CD4-positive, alpha-beta T cell treated with Interleukin-4 for 1 hour (primary cell): ENCODE results near the gene PRKRA.
A peak's percentile ranks its signal among the peaks of the same experiment; 100 is the strongest.
"Not testable (repeated sequence)": the region's sequence is repeated elsewhere in the genome, so short reads cannot be mapped to it uniquely, and the experiment has no call there.

ENCODE experiments used
- DNase-seq, 2 donors: peaks; one replicate each; pipeline ENCODE4 v3.0.0-alpha.2; 2020 to 2022

The PRKRA gene

GRCh38 chr2:178413472-178414265 is 37.3 kb downstream of the PRKRA start:
- peak; percentile 69 to 74 for DNase-seq

DNA sequence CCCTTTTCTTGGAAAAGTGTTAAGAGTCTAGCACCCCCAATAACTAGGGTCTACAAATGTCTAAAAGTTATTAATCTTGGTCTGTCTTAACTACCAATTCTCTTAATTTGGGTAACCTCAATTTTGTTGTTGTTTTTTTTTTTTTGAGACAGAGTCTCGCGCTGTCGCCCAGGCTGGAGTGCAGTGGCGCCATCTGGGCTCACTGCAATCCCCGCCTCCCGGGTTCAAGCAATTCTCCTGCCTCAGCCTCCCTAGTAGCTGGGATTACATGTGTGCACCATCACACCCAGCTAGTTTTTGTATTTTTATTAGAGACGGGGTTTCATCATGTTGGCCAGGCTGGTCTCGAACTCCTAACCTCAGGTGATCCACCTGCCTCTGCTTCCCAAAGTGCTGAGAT is 38.5 kb downstream of the PRKRA start:
- not testable (repeated sequence) for DNase-seq

DNA sequence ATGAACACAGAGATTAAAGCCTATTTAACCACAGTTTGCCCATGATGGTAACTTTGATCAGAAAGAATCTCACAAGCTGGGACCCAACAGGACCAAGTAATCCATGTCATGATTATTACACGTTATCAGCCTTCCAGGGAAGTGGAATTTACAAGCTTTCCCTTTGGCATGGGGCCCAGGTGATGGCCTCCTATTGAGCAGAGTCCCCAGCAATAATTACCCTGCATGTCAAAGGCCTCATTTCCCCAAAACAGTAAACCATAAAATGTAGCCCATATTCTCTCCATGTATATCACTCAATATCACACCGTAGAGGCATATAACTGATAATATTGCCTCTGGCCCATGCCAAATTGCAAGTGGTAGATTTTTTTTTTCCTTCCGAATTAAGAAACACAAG is 38.9 kb downstream of the PRKRA start:
- no peak for DNase-seq

GRCh38 chr2:178409261-178409660 is 41.7 kb downstream of the PRKRA start:
- no peak for DNase-seq

DNA sequence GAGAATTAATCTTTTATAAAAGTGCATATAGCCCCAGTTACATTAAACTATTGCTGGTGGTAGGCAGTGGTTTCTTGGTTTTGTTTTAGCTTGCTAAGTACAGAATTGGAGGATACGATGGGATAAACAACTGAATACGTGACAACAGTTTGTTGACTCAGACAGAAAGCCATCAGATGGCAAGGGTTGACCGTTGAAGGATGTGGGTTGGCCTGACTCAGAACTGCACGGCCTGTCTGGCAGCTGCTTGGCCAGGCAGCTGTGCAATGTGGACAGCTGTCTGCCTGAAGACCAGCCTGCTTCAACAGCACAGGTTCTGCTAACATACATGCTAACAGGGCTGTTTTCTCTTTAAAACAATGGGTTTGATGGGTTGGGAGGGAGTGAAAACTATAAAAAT is 46.6 kb downstream of the PRKRA start:
- DNase-seq: no peak

- no peak for DNase-seq
Measured at GRCh38 chr2:178403671-178404306, 47.2 kb downstream of the PRKRA start.

- no peak for DNase-seq
Measured at GRCh38 chr2:178401994-178402437, 49.0 kb downstream of the PRKRA start.

- peak in 1 of 2 donors; percentile 61 for DNase-seq
Measured at GRCh38 chr2:178397002-178397605, 53.9 kb downstream of the PRKRA start.

DNA sequence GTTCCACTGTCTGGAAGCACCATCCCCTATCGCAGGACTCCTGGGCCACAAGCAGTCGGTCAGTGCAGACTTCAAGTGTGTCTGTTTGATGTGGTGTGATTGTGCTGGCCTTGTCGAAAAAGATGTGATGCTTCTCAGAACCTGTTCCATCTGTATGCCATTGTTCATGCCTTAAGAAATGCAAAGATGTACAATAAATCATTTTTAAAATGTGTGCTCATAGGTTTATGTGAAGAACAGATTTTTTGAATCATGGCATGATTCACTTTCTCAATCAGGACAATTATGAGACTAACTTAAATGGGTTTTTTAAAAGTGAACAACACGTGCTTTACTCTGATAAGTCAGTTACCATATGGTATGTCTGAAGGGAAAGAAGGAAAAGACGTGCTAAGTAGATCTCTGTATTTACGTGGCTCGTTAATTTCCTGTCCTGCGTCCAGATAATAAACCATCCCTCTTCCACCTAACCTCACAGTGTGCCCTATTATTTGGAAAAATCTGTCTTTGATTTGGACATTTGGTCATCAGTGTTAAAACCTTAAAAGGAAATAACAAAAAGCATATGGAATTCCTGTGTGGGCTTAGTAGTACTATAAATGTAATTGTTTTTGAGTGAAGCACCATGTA is 54.9 kb downstream of the PRKRA start:
- no peak for DNase-seq

GRCh38 chr2:178395295-178395694 is 55.7 kb downstream of the PRKRA start:
- DNase-seq: no peak

DNA sequence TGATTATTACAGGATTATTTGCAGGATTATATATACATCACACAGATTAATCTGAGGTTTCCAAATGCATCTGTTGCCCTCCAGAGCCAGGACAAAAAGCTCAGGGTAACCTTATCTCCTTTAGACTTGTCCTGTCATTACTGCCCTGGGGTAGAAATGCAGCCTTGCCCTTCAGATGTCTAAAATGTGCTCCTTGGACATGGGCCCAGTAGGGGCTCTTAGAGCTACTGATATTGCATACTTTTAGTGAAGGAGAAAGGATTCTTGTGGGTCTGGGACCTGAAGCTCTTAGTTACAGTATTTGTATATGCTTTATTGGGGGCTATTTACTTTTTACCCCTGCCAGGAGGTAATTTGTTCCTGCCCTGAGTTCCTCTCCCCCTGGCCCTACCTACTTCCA is 56.1 kb downstream of the PRKRA start:
- no peak for DNase-seq

- DNase-seq: no peak
Measured at GRCh38 chr2:178392215-178392614, 58.8 kb downstream of the PRKRA start.

GRCh38 chr2:178391701-178392100 is 59.3 kb downstream of the PRKRA start:
- DNase-seq: no peak

DNA sequence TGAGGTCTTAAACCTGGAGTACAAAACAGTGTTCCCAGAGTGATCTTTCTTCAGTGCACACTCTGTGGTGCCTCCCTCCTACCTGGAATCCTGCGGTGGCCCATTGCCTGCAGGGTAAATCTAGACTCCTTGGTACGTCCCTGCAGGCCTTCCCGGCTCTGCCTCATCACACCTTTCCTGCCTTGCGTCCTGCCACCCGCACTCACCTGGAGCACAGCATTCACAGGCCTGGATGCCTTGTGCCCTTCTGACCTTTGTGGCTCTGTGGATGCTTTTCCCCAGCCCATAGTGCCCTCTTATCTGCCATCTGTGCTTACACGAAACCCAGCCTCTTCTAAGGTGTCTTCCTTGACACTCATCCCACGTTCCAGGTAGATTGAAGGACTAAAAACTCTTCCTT is 62.7 kb downstream of the PRKRA start:
- DNase-seq: no peak

GRCh38 chr2:178386986-178387597 is 63.9 kb downstream of the PRKRA start:
- DNase-seq: no peak

DNA sequence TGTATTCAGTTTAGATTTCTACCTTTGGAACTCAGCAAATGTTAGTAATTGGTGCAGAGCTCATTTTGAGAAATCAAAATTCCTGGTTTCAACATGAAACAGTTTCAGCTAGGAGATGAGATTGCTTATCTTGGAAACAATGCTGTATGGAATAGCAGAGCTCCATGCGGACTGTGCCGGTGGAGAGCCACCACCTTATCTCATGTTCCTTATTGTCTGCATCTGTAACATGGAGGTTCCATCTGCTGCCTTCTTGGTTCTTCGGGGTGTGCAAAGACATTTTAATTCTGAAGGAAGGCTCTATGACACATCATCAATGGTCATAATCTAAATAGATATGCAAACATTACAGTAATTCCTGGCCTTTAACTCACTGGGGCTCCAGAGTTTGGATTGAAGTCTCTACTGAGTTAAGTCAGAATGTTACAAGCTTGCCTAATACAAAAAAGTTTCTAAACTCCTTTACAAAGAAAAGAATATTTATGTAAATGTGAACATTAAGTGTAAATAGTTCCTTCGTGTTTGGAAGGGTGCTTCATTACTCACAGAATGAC is 65.3 kb downstream of the PRKRA start:
- no peak for DNase-seq

DNA sequence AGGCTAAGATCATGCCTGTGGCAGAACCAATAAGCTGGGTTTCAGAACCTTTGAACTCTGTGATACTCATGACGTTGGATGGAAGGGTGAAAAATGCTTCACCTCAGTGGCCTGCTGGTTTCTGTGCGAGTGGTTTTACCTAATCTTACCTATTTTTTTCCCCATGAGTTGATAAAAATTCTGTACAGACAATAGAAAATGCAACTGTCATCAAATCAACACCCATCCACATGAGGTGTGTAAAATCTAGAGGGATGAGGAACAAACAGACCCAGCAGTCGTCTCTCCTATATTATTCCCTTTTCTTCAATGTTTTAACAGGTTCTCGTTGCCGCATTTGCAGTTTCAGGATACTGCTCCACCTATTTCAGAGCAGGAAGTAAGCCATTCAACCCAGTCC is 67.3 kb downstream of the PRKRA start:
- DNase-seq: no peak
